ENCODE measurements around the gene HINFP. TPM values are rescaled to one million over a fixed set of nuclear protein-coding genes. Genes with fewer than 3 reads are reported as not detected.

HINFP gene
- total RNA-seq, 1 experiment from 2014 or later: 23.4 TPM

DNA sequence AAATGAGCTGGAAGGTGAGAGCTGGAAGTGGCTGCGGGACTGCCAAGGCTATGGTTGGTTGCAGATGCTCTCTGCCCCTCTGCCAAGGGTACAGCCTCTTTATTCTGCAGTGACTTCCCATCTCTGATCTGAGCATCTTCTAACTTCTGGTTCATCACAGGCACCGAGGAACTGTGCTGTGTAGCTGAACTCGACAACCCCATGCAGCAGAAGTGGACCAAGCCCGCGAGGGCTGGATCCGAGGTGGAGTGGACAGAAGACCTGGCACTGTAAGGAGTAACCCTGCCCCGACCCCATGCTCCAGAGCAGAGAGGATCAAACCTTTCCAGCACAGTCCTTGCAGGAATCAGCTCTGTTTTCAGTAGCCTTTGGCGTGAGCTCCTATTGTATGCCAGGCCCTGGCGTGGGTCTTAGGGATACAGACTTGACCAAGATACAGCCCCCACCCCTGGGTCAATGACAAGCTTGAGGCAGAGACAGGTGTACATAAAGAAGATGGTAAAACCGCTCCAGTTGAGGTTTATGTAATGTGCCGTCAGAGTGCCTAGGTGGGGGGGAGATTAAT is 9.9 kb upstream of the HINFP start:
- H3K36me3 Mint-ChIP-seq (ENCODE audit: insufficient read depth, unreplicated experiment): peaks cover 51% of the 10 kb centered on the region
- no peaks in the 10 kb centered on the region for H3K9me3 Mint-ChIP-seq (ENCODE audit: unreplicated experiment)
- intact Hi-C loops (cut with micrococcal nuclease): no loop called here
- DNase-seq (ENCODE audit: unreplicated experiment): no peak
- BruUV-seq (replicated peaks): no TSS peak
- no peaks in the 10 kb centered on the region for H3K27me3 Mint-ChIP-seq (ENCODE audit: insufficient read depth, unreplicated experiment)
- ChIA-PET POLR2A (interaction anchor here (1.4 to 2.2 kb wide), 3 partner anchors 9 to 16 kb away, joined by 6 to 8 read pairs (median 6); partner anchors contain the start of genes DPAGT1 and HINFP), CTCF (interaction anchor here (0.7 to 1.6 kb wide), 5 partner anchors 12 to 96 kb away, joined by 3 to 6 read pairs (median 4); partner anchors contain the start of gene CBL)
- H3K4me3 Mint-ChIP-seq (ENCODE audit: unreplicated experiment): no peak overlapping the region
- H3K4me1 Mint-ChIP-seq (ENCODE audit: insufficient read depth, unreplicated experiment): peaks cover 13% of the 10 kb centered on the region
- TF ChIP-seq CTCF (IDR thresholded peaks at IDR 0.05; ENCODE audit: unreplicated experiment): no peak
- H3K27ac Mint-ChIP-seq (ENCODE audit: low read depth, unreplicated experiment): no peak overlapping the region

DNA sequence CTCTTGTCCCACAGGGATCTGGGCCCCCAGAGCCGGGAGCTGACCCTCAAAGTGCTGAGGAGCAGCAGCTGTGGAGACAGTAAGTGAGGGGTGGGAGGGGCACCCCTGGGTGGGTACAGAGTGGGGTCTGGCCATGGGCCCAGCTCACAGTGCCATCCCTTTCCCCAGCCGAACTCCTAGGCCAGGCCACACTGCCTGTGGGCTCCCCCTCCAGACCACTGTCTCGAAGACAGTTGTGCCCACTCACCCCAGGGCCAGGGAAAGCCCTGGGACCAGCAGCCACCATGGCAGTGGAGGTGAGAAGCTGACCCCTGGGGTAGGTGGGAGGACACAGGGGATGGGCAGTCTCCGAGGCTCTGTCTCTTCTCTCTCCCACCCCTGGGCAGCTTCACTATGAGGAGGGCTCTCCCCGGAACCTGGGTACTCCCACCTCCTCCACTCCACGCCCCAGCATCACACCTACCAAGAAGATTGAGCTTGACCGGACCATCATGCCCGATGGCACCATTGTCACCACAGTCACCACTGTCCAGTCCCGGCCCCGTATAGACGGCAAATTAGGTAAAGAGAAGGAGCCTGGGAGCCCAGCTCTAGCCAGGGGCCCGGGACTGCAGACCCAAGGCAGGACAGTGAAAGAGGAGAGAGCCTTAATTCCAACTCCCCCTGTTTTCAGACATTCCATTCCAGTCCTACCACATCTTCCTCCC is 8.9 kb upstream of the HINFP start:
- CTCF ChIA-PET: interaction anchor here (0.5 to 1.6 kb wide), 5 partner anchors 9 to 421 kb away, joined by 3 to 6 read pairs (median 3); partner anchors contain the start of genes CBL and HINFP
- BruUV-seq (replicated peaks): no TSS peak
- POLR2A ChIA-PET: interaction anchor here (1.4 to 2.2 kb wide), 3 partner anchors 8 to 17 kb away, joined by 6 to 8 read pairs (median 6); partner anchors contain the start of genes DPAGT1 and HINFP
- Mint-ChIP-seq H3K27me3 (ENCODE audit: insufficient read depth, unreplicated experiment) (no peaks in the 10 kb centered on the region), H3K9me3 (ENCODE audit: unreplicated experiment) (no peaks in the 10 kb centered on the region), H3K4me1 (ENCODE audit: insufficient read depth, unreplicated experiment) (peaks cover 13% of the 10 kb centered on the region), H3K4me3 (ENCODE audit: unreplicated experiment) (no peak overlapping the region), H3K36me3 (ENCODE audit: insufficient read depth, unreplicated experiment) (peaks cover 51% of the 10 kb centered on the region), H3K27ac (ENCODE audit: low read depth, unreplicated experiment) (no peak overlapping the region)
- no peak for DNase-seq (ENCODE audit: unreplicated experiment)
- intact Hi-C loops (cut with micrococcal nuclease): no loop called here
- no peak for TF ChIP-seq CTCF (IDR thresholded peaks at IDR 0.05; ENCODE audit: unreplicated experiment)

DNA sequence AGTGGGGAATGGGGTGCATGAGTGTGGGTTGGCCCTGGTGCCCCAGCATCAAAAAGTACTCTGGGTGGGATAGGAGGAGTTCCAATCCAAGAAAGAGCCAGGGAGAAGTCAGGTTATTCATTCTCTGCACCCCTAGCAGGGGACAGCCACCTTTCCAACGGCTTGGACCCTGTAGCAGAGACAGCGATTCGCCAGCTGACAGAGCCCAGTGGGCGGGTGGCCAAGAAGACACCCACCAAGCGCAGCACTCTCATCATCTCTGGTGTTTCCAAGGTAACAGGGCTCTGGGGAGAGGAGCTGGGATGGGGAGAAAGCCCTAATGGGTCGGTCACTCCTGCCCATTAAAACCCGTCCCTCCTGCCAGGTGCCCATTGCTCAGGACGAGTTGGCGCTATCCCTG is 7.7 kb upstream of the HINFP start:
- POLR2A ChIA-PET: interaction anchor here (2.2 kb wide), 1 partner anchor 12 kb away, joined by 6 read pairs; the partner anchor contains the start of gene DPAGT1
- peaks cover 7% of the 10 kb centered on the region for H3K4me1 Mint-ChIP-seq (ENCODE audit: insufficient read depth, unreplicated experiment)
- no peak overlapping the region for H3K4me3 Mint-ChIP-seq (ENCODE audit: unreplicated experiment)
- BruUV-seq (replicated peaks): no TSS peak
- H3K27me3 Mint-ChIP-seq (ENCODE audit: insufficient read depth, unreplicated experiment): no peaks in the 10 kb centered on the region
- TF ChIP-seq CTCF (IDR thresholded peaks at IDR 0.05; ENCODE audit: unreplicated experiment): no peak
- no peaks in the 10 kb centered on the region for H3K9me3 Mint-ChIP-seq (ENCODE audit: unreplicated experiment)
- no peak for DNase-seq (ENCODE audit: unreplicated experiment)
- CTCF ChIA-PET: no interaction called here
- intact Hi-C loops (cut with micrococcal nuclease): no loop called here
- H3K27ac Mint-ChIP-seq (ENCODE audit: low read depth, unreplicated experiment): no peak overlapping the region
- H3K36me3 Mint-ChIP-seq (ENCODE audit: insufficient read depth, unreplicated experiment): peaks cover 51% of the 10 kb centered on the region

DNA sequence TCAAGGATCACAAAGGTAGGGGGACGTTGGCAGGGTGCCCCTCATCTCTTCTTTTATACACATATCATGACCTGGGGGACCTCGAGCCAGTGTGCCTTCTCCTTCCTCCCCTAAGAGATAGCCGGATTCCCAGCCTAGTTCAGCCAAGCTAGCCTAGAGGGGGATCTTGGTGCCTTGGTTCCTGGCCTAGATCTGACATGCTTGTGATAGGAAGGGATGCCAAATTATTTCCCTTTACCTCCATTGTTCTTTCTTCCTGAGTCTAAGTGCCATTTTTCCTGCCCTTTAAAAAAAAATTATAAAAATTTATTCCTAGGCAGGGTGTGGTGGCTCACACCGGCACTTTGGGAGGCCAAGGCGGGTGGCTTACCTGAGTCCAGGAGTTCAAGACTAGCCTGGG is 7.0 kb upstream of the HINFP start:
- intact Hi-C loops (cut with micrococcal nuclease): no loop called here
- CTCF ChIA-PET: no interaction called here
- peaks cover 6% of the 10 kb centered on the region for H3K4me1 Mint-ChIP-seq (ENCODE audit: insufficient read depth, unreplicated experiment)

More for the DNA sequence above, 7.0 kb upstream of the HINFP start:
- no peaks in the 10 kb centered on the region for H3K27me3 Mint-ChIP-seq (ENCODE audit: insufficient read depth, unreplicated experiment)
- no peak for TF ChIP-seq CTCF (IDR thresholded peaks at IDR 0.05; ENCODE audit: unreplicated experiment)
- no peak for DNase-seq (ENCODE audit: unreplicated experiment)
- POLR2A ChIA-PET: interaction anchor here (0.6 to 0.7 kb wide), 2 partner anchors 54 to 220 kb away, joined by 3 read pairs; partner anchors contain the start of gene NLRX1
- BruUV-seq (replicated peaks): no TSS peak
- no peak overlapping the region for H3K4me3 Mint-ChIP-seq (ENCODE audit: unreplicated experiment)
- no peaks in the 10 kb centered on the region for H3K9me3 Mint-ChIP-seq (ENCODE audit: unreplicated experiment)
- peaks cover 51% of the 10 kb centered on the region for H3K36me3 Mint-ChIP-seq (ENCODE audit: insufficient read depth, unreplicated experiment)
- H3K27ac Mint-ChIP-seq (ENCODE audit: low read depth, unreplicated experiment): no peak overlapping the region
